ENCODE measurements around the gene MTHFD1L. TPM values are rescaled to one million over a fixed set of nuclear protein-coding genes. Genes with fewer than 3 reads are reported as not detected.

MTHFD1L gene
- total RNA-seq, 4 donors from 2014 or later: 2.5 to 7.1 (median 4.2) TPM

GRCh38 chr6:151143337-151143736 is 277.8 kb downstream of the MTHFD1L start:
- peaks cover 5 to 9% (median 7%) of the 10 kb centered on the region in 4 donors for H3K4me1 ChIP-seq
- DNase-seq (ENCODE audit: extremely low spot score): no peak
- no peaks in the 10 kb centered on the region for H3K27me3 ChIP-seq
- no peak overlapping the region for H3K27ac ChIP-seq (replicated peaks in 1 of 4)
- no peak overlapping the region for H3K4me3 ChIP-seq
- no peaks in the 10 kb centered on the region for H3K9me3 ChIP-seq
- WGBS: 61% methylated on average over 4 of the region's 4 CpGs
- intact Hi-C loops (cut with DNase I): no loop called here
- H3K36me3 ChIP-seq: no peaks in the 10 kb centered on the region
- TF ChIP-seq CTCF (IDR thresholded peaks at IDR 0.05) (no peak), POLR2AphosphoS5 (IDR thresholded peaks at IDR 0.05) (no peak), POLR2A (IDR thresholded peaks at IDR 0.05; ENCODE audit: low read depth) (no peak), EP300 (IDR thresholded peaks at IDR 0.05) (no peak)

- Histone ChIP-seq H3K4me1 (peaks cover 5 to 9% (median 7%) of the 10 kb centered on the region in 4 donors), H3K27ac (replicated peaks in 1 of 4) (no peak overlapping the region), H3K4me3 (no peak overlapping the region), H3K9me3 (no peaks in the 10 kb centered on the region), H3K36me3 (no peaks in the 10 kb centered on the region), H3K27me3 (no peaks in the 10 kb centered on the region)
- no peak for DNase-seq (ENCODE audit: extremely low spot score)
- intact Hi-C loops (cut with DNase I): no loop called here
- WGBS: 77% methylated on average over 6 of the region's 6 CpGs
- TF ChIP-seq POLR2A (IDR thresholded peaks at IDR 0.05; ENCODE audit: low read depth): no peak
- no peak for TF ChIP-seq EP300 (IDR thresholded peaks at IDR 0.05)
- no peak for TF ChIP-seq CTCF (IDR thresholded peaks at IDR 0.05)
- no peak for TF ChIP-seq POLR2AphosphoS5 (IDR thresholded peaks at IDR 0.05)
These were observed 278.3 kb downstream of the MTHFD1L start for GRCh38 chr6:151143806-151144205.

DNA sequence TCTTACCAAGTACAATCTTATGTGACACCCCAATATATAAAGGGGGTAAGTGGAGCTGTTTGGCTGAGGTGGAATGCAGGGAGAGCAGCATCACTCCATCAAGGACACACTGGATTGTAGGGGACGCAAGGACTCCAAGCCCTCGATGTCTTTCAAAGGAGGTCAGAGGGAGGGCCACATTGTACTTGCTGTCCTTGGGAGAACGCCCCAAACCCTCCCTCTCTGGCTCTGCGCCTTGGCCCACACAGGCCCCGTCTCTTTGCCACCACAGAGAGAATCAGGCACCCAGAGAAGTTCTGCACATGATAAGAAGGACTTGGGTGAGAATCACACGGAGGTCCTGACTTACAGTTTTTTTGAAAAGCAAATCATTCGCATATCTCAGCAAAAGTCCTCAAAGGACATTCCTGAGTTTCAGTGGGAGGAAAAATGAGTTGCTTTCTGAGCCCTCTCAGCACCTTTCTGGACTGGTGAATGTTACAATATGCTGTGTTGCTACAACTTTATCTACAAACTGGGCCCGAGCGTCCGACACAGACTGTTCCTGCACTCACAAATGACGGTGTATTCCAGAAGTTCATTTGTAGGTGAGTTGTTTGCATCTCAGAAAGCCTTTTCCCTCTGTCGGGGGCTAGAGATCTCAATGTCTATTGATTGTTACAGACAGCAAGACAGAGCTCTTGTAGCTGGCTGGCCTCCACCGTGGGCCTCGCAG is 281.8 kb downstream of the MTHFD1L start:
- Histone ChIP-seq H3K27me3 (no peaks in the 10 kb centered on the region), H3K27ac (replicated peaks in 1 of 4) (no peak overlapping the region), H3K9me3 (no peaks in the 10 kb centered on the region), H3K4me1 (peaks cover 0 to 5% (median 0%) of the 10 kb centered on the region in 4 donors), H3K36me3 (no peaks in the 10 kb centered on the region), H3K4me3 (no peak overlapping the region)
- WGBS: 92% methylated on average over 12 of the region's 14 CpGs
- DNase-seq (ENCODE audit: extremely low spot score): no peak
- intact Hi-C loops (cut with DNase I): no loop called here
- no peak for TF ChIP-seq POLR2A (IDR thresholded peaks at IDR 0.05; ENCODE audit: low read depth)

- no peaks in the 10 kb centered on the region for H3K27me3 ChIP-seq
- no peak for DNase-seq (ENCODE audit: extremely low spot score)
- H3K4me1 ChIP-seq: peaks cover 0 to 5% (median 0%) of the 10 kb centered on the region in 4 donors
- intact Hi-C loops (cut with DNase I): no loop called here
- no peaks in the 10 kb centered on the region for H3K36me3 ChIP-seq
- no peaks in the 10 kb centered on the region for H3K9me3 ChIP-seq
- 46% methylated on average over 8 of the region's 8 CpGs for WGBS
- TF ChIP-seq CTCF (IDR thresholded peaks at IDR 0.05): no peak
- TF ChIP-seq EP300 (IDR thresholded peaks at IDR 0.05): no peak
- no peak for TF ChIP-seq POLR2A (IDR thresholded peaks at IDR 0.05; ENCODE audit: low read depth)
- TF ChIP-seq POLR2AphosphoS5 (IDR thresholded peaks at IDR 0.05): no peak
- no peak overlapping the region for H3K27ac ChIP-seq (replicated peaks in 1 of 4)
- H3K4me3 ChIP-seq: no peak overlapping the region
These were observed 282.6 kb downstream of the MTHFD1L start for GRCh38 chr6:151148111-151148510.

- Histone ChIP-seq H3K27ac (replicated peaks in 1 of 4) (no peak overlapping the region), H3K36me3 (no peaks in the 10 kb centered on the region), H3K9me3 (no peaks in the 10 kb centered on the region), H3K27me3 (no peaks in the 10 kb centered on the region), H3K4me3 (no peak overlapping the region), H3K4me1 (peaks cover 0 to 8% (median 7%) of the 10 kb centered on the region in 4 donors)
- no peak for TF ChIP-seq POLR2A (IDR thresholded peaks at IDR 0.05; ENCODE audit: low read depth)
- TF ChIP-seq POLR2AphosphoS5 (IDR thresholded peaks at IDR 0.05): no peak
- TF ChIP-seq EP300 (IDR thresholded peaks at IDR 0.05): no peak
- TF ChIP-seq CTCF (IDR thresholded peaks at IDR 0.05): no peak
- no peak for DNase-seq (ENCODE audit: extremely low spot score)
- 88% methylated on average over 3 of the region's 3 CpGs for WGBS
- intact Hi-C loops (cut with DNase I): no loop called here
These were observed 284.3 kb downstream of the MTHFD1L start for GRCh38 chr6:151149793-151150192.

Small RNA genes within 50 kb of the gene (small RNA-seq; reads per million reads assigned to genes)
- gene RNU6-302P: 0 reads per million in 3 donors
